Measurements from ENCODE around the gene KLHL8. TPM values are rescaled to one million over a fixed set of nuclear protein-coding genes. Genes with fewer than 3 reads are reported as not detected.

KLHL8 gene
- total RNA-seq, 2 experiments from 2014 or later = 9.8 to 10.3 TPM

DNA sequence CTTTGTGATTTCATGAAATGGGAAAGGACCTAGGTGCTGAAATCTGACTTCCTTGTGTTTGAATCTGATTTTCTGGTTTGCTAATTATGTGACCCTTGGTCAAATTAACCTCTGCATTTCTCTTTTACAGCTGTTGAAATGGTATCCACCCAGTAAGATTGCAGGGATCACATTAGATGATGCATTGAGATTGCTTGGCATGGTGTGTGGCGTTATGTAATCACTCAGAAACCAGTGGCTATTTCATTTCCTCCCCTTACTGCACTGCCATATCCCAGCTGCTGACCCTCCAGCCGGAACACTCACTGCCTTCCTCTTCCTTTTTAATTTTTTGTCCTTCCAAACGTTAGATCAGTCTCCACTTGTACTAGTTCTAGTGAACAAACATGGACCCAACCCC, 79.0 kb downstream of the KLHL8 start:
- no peaks in the 10 kb centered on the region for H3K27me3 Mint-ChIP-seq
- H3K36me3 Mint-ChIP-seq (ENCODE audit: low read depth) = peaks cover 18% of the 10 kb centered on the region
- DNase-seq (no peak), ATAC-seq (no peak)
- no peaks in the 10 kb centered on the region for H3K4me1 Mint-ChIP-seq
- CTCF ChIA-PET = interaction anchor here (1.4 kb wide), 1 partner anchor 9 kb away, joined by 3 read pairs; no protein-coding TSS in a partner anchor
- no peak overlapping the region for H3K4me3 Mint-ChIP-seq
- no peaks in the 10 kb centered on the region for H3K9me3 Mint-ChIP-seq (ENCODE audit: low read depth)
- H3K27ac Mint-ChIP-seq = no peak overlapping the region
- POLR2A ChIA-PET = no interaction called here
- intact Hi-C loops (cut with DNase I, micrococcal nuclease) = no loop called here

DNA sequence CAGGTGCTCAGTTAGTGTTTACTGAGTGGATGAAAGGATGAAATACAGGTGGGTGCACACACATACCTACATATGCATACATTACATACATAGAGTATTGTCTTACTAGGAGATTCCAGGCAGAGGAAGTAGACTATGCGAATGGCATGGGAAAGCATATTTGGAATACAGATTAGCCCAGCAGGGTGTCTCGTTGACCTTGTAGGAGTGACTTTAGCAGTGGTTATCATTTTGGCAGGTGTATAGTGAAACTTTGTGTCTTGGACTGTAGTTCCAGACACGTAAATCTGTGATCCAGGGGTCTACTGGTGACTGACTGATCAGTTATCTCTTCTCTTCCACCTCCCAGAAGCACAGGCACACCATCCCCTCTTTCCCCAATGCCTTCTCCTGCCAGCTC, 86.3 kb downstream of the KLHL8 start:
- Mint-ChIP-seq H3K27me3 (no peaks in the 10 kb centered on the region), H3K9me3 (ENCODE audit: low read depth) (no peaks in the 10 kb centered on the region), H3K36me3 (ENCODE audit: low read depth) (peaks cover 41% of the 10 kb centered on the region), H3K4me1 (no peaks in the 10 kb centered on the region), H3K27ac (no peak overlapping the region), H3K4me3 (no peak overlapping the region)
- intact Hi-C loops (cut with DNase I, micrococcal nuclease) = no loop called here
- ChIA-PET CTCF (interaction anchor here (1.3 to 1.8 kb wide), 2 partner anchors 17 to 45 kb away, joined by 3 to 10 read pairs; no protein-coding TSS in a partner anchor), POLR2A (no interaction called here)
- DNase-seq (no peak), ATAC-seq (no peak)

DNA sequence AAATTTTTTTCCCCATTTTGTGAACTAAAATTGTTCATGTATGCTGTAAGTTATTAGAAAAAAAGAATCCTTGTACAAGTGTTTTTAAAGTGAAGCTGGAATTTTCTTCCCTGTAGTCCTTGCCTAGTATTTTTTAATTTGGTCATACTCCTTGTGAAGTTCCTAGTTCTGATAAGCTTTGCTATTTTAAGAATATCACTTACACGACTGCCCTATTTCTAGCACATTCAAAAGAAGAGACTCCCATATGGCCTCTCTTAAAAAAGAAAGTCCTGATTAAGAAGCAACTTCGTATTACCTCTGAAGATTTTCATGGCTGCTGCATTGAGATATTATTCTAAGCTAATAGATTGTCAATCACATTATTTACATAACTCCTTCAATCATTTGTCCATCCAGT, 87.2 kb downstream of the KLHL8 start:
- Mint-ChIP-seq H3K4me3 (no peak overlapping the region), H3K36me3 (ENCODE audit: low read depth) (peaks cover 48% of the 10 kb centered on the region), H3K27me3 (no peaks in the 10 kb centered on the region), H3K27ac (no peak overlapping the region), H3K4me1 (no peaks in the 10 kb centered on the region), H3K9me3 (ENCODE audit: low read depth) (no peaks in the 10 kb centered on the region)
- intact Hi-C loops (cut with DNase I, micrococcal nuclease) = no loop called here
- ATAC-seq = no peak
- CTCF ChIA-PET = interaction anchor here (0.6 to 1.8 kb wide), 3 partner anchors 17 to 553 kb away, joined by 3 to 10 read pairs (median 5); no protein-coding TSS in a partner anchor
- POLR2A ChIA-PET = interaction anchor here (0.6 kb wide), 1 partner anchor 52 kb away, joined by 4 read pairs; no protein-coding TSS in a partner anchor
- DNase-seq = no peak

DNA sequence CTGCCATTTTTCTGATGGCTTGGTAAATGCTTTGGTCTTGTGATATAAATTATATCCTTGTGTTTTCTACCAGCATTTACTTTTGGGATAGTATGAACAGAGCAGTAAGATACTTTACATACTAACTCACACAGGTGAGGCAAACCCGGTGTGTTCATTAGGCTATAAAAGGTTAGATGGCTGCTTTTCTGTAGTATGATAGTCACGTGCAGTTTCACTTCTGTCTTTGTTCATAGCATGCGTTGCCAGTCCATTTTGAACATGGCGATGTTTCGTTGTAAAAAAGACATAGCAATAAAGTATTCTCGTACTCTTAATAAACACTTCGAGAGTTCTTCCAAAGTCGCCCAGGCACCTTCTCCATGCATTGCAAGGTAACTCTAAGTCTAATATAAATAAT, 88.4 kb downstream of the KLHL8 start:
- intact Hi-C loops (cut with DNase I, micrococcal nuclease) = no loop called here
- ChIA-PET POLR2A (no interaction called here), CTCF (interaction anchor here (1.6 to 1.8 kb wide), 2 partner anchors 19 to 209 kb away, joined by 5 to 10 read pairs; no protein-coding TSS in a partner anchor)
- ATAC-seq = no peak
- Mint-ChIP-seq H3K27me3 (no peaks in the 10 kb centered on the region), H3K4me1 (no peaks in the 10 kb centered on the region), H3K36me3 (ENCODE audit: low read depth) (peaks cover 59% of the 10 kb centered on the region), H3K27ac (no peak overlapping the region), H3K9me3 (ENCODE audit: low read depth) (no peaks in the 10 kb centered on the region), H3K4me3 (no peak overlapping the region)
- DNase-seq = no peak

DNA sequence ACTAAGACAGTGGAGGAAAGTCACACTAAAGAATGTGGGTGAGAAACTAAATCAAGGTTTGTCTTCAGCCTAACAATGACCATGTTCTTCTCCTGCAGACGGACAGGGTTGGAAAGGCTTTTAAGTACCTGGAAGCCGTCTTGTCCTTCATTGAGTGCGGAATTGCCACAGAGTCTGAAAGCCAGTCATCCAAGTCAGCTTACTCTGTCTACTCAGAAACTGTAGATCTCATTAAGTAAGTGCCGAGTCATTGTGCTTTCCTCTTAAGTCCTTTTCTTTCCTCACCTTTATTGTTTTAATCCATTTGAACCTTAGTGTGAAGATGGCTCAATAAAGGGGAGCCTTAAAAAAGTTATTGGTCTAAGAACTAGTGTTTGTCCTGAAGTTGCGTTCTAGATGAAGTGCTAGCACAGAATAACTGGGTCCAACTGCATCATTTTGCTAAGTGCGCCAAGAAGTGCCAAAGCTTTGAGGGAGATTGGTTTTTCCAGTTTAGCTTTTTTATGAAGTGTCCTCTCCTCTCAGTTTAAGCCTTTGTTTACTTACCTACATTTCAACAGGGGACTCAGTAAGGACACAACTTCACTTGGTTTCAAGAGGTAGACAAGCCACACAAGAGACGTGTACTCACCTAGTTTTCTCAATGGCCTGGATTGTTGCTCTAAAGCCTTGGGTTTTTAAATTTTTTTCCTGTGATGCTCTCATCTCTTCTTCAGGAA, 89.3 kb downstream of the KLHL8 start:
- Mint-ChIP-seq H3K4me1 (peaks cover 6% of the 10 kb centered on the region), H3K4me3 (no peak overlapping the region), H3K27me3 (no peaks in the 10 kb centered on the region), H3K27ac (no peak overlapping the region), H3K36me3 (ENCODE audit: low read depth) (peaks cover 62% of the 10 kb centered on the region), H3K9me3 (ENCODE audit: low read depth) (no peaks in the 10 kb centered on the region)
- ATAC-seq (no peak), DNase-seq (no peak)
- ChIA-PET POLR2A (no interaction called here), CTCF (interaction anchor here (0.6 kb wide), 1 partner anchor 42 kb away, joined by 3 read pairs; no protein-coding TSS in a partner anchor)
- intact Hi-C loops (cut with DNase I, micrococcal nuclease) = no loop called here

DNA sequence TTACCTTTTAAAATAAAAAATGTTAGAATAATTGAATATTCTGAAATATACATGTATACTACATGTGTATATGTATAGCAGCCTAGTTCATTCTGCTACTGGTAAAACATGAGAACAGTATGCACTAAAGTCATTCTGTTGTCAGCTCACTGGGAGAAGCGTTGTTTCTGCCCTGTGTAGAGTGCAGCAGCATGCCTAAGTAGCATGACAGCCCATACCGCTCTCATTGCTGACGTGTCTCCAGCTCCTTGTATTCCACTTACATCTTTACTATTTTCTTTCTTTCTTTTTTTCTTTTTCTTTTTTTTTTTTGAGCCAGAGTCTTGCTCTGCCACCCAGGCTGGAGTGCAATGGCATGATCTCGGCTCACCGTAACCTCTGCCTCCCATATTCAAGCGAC, 90.7 kb downstream of the KLHL8 start:
- Mint-ChIP-seq H3K4me1 (peaks cover 9% of the 10 kb centered on the region), H3K27ac (no peak overlapping the region), H3K27me3 (no peaks in the 10 kb centered on the region), H3K4me3 (no peak overlapping the region), H3K9me3 (ENCODE audit: low read depth) (no peaks in the 10 kb centered on the region), H3K36me3 (ENCODE audit: low read depth) (peaks cover 67% of the 10 kb centered on the region)
- no peak for ATAC-seq
- ChIA-PET POLR2A (no interaction called here), CTCF (no interaction called here)
- DNase-seq = no peak
- intact Hi-C loops (cut with DNase I, micrococcal nuclease) = no loop called here

DNA sequence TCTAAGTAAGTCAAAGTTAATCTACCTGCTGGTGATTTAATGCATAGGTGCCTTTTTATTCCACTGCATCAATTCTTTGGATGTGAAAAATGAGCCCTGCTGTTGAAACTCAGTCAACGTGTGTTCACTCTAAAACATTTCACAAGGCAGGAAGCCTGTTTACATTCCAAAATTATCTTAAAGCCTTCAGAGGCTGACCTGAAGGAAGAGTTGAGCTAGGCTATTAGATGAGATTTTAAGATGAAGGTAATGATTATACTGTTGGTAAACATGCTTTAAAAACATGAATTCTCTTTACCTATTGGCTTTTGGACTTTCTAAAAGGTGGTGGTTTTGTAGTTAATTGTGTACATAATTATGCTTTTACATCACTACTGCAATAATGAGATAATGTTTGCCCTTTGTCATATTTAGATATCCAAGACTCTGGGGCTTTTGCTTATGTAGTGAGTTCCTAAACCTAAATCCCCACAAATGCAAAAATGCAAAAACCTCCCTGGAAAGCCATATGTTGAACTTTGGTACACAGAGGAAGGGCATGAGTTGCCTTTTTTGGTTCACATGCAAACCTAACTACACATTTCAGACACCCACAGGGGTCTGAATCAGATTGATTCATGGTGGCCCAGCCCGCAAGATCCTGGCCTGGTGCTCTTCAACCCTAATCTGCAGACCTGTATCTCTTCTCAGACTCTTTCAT, 92.3 kb downstream of the KLHL8 start:
- CTCF ChIA-PET = no interaction called here
- Mint-ChIP-seq H3K27me3 (no peaks in the 10 kb centered on the region), H3K36me3 (ENCODE audit: low read depth) (peaks cover 60% of the 10 kb centered on the region), H3K4me1 (peaks cover 9% of the 10 kb centered on the region), H3K27ac (no peak overlapping the region), H3K9me3 (ENCODE audit: low read depth) (no peaks in the 10 kb centered on the region), H3K4me3 (no peak overlapping the region)
- ATAC-seq (no peak), DNase-seq (no peak)
- intact Hi-C loops (cut with DNase I, micrococcal nuclease) = no loop called here
- POLR2A ChIA-PET = no interaction called here

DNA sequence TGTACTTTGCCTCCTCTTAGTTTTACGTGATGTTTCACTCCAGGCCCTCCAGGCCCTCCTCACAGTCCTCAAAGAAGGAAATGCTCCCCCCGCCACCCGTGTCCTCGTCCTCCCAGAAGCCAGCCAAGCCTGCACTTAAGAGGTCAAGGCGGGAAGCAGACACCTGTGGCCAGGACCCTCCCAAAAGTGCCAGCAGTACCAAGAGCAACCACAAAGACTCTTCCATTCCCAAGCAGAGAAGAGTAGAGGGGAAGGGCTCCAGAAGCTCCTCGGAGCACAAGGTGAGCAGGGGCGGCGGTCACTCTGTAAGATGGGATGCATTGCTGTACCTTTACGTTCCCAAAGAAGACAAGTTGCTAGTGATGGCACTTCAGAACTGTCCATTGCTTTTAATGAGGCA, 94.4 kb downstream of the KLHL8 start:
- POLR2A ChIA-PET = no interaction called here
- Mint-ChIP-seq H3K36me3 (ENCODE audit: low read depth) (peaks cover 48% of the 10 kb centered on the region), H3K27me3 (no peaks in the 10 kb centered on the region), H3K4me3 (no peak overlapping the region), H3K4me1 (peaks cover 11% of the 10 kb centered on the region), H3K27ac (no peak overlapping the region), H3K9me3 (ENCODE audit: low read depth) (no peaks in the 10 kb centered on the region)
- no peak for ATAC-seq
- no peak for DNase-seq
- CTCF ChIA-PET = no interaction called here
- intact Hi-C loops (cut with DNase I, micrococcal nuclease) = no loop called here

DNA sequence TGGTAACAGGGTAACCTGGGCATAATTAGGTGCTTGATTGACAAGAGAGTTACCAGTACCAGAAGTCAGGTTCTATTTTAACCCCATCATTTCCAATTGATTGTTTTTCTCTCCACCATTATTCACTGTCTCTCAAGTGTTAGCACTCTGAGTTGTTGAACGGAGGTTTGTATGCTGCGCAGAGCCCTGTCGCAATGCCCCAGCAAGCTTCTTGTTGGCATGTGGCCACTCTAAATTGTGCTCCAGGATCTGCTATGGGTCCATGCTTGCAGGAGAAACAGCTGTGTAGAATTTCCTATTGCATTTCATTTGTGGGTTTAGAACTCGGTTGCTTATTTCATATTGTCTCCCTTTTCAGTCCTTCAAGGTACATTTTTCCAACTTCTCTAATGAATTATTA, 98.2 kb downstream of the KLHL8 start:
- intact Hi-C loops (cut with DNase I, micrococcal nuclease) = no loop called here
- DNase-seq (no peak), ATAC-seq (no peak)
- POLR2A ChIA-PET = no interaction called here
- Mint-ChIP-seq H3K4me1 (peaks cover 29% of the 10 kb centered on the region), H3K27me3 (no peaks in the 10 kb centered on the region), H3K36me3 (ENCODE audit: low read depth) (peaks cover 42% of the 10 kb centered on the region), H3K27ac (no peak overlapping the region), H3K9me3 (ENCODE audit: low read depth) (no peaks in the 10 kb centered on the region), H3K4me3 (no peak overlapping the region)
- CTCF ChIA-PET = no interaction called here

DNA sequence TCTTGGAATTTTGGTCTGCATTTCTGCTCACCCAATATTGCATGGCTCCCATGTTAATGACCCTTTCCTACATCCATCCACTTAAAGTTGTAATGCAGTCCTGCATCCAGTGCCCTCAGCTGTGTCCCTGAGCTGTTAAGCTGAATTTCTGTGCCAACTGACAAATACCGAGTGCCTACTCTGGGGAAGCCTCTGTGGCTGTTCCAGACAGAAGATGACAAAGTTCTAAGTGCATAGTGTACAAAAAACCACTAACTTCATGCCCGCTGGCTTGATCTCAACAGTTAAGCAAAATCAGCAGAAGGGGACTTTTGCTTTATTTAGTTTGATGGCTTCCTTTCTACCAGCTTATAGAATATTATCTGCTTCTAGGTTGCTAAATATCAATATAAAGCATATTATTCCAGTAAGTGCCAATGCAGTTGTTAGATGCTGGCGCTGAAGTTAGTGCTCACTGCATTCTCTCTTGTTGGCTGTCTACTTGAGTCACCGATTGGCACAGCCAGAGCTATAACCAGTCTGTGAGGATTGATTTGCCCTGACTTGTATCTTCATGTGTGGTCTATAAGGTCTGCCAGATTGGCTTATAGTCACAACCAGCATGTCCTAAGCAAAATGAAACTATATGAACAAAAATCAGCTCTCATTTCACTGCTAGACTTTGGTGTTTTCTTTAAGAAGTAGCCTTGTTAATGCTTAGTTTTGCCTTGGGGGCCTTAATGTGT, 98.9 kb downstream of the KLHL8 start:
- no peaks in the 10 kb centered on the region for H3K27me3 Mint-ChIP-seq
- DNase-seq (no peak), ATAC-seq (no peak)
- no peak overlapping the region for H3K4me3 Mint-ChIP-seq
- H3K4me1 Mint-ChIP-seq = peaks cover 26% of the 10 kb centered on the region
- ChIA-PET CTCF (interaction anchor here (0.6 kb wide), 2 partner anchors 30 to 198 kb away, joined by 3 to 4 read pairs; no protein-coding TSS in a partner anchor), POLR2A (no interaction called here)
- no peaks in the 10 kb centered on the region for H3K9me3 Mint-ChIP-seq (ENCODE audit: low read depth)
- H3K36me3 Mint-ChIP-seq (ENCODE audit: low read depth) = peaks cover 41% of the 10 kb centered on the region
- intact Hi-C loops (cut with DNase I, micrococcal nuclease) = no loop called here
- no peak overlapping the region for H3K27ac Mint-ChIP-seq

DNA sequence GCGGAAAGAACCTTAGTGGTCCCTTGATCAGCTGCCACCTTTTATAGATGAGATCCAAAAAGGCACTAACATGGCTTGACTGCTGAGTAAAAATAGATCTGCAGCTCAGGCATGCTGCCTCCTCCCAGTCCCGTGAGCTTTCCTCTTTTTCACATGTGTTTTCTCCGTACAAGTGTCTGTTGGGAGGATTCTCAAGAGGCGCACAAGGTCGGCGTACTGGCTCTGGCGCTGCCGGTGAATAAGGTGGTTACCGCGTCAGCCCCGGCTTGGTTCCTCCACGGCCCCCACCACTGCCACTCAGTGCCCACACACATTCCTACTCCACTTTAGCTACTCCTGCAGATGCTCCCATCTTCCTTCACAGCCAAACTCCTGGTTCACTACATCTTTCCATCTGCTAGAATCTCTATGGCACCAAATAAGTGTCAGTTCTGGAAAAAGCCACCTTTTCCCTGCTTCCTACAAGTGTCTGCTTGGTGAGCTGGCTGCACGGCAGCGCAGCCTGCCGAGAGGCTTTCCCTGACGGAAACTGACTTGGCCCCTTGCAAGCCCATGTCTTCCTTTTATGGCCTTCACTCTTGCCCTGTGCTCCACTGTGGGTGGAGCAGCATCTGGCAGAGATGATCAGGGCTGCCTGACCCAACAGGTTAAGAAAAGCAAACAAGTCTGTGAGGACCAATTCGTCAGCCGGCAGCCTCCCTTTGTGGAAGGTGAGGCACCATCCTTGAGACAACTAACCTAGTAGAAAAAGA, 99.8 kb downstream of the KLHL8 start:
- Mint-ChIP-seq H3K27ac (peak overlapping the region; percentile 35), H3K36me3 (ENCODE audit: low read depth) (peaks cover 44% of the 10 kb centered on the region), H3K4me3 (no peak overlapping the region), H3K4me1 (peaks cover 20% of the 10 kb centered on the region), H3K9me3 (ENCODE audit: low read depth) (no peaks in the 10 kb centered on the region), H3K27me3 (no peaks in the 10 kb centered on the region)
- POLR2A ChIA-PET = interaction anchor here (0.8 kb wide), 1 partner anchor 15 kb away, joined by 5 read pairs; no protein-coding TSS in a partner anchor
- ATAC-seq = peak; percentile 13
- no peak for DNase-seq
- intact Hi-C loops (cut with DNase I, micrococcal nuclease) = no loop called here
- CTCF ChIA-PET = interaction anchor here (1.3 to 1.5 kb wide), 2 partner anchors 30 to 198 kb away, joined by 3 to 7 read pairs; no protein-coding TSS in a partner anchor

Data from activated CD4-positive, alpha-beta T cell treated with anti-CD3 and anti-CD28 coated beads for 36 hours (primary cell).